Immature natural killer cell (primary cell): Measurements from ENCODE around the gene RAD51B. TPM values are rescaled to one million over a fixed set of nuclear protein-coding genes. Genes with fewer than 3 reads are reported as not detected.

ENCODE experiments used
- DNase-seq, 3 donors: peaks; one replicate each; pipeline ENCODE4 v3.0.0; 2022; ENCODE audit warnings: mixed read lengths in 1 of 3
- H3K27ac Mint-ChIP-seq, 6 donors: one replicate each; pipeline ENCODE4 v1.8.0; 2020; ENCODE audit warnings: mixed read lengths in 6 of 6, mild to moderate bottlenecking in 5 of 6, inconsistent platforms in 4 of 6, moderate library complexity in 3 of 6
- H3K27me3 Mint-ChIP-seq, 3 donors: one replicate each; pipeline ENCODE4 v1.8.0; 2020 to 2021; ENCODE audit warnings: low read depth in 3 of 3, mild to moderate bottlenecking in 3 of 3, mixed read lengths in 3 of 3, moderate library complexity in 3 of 3, inconsistent platforms in 1 of 3
- H3K36me3 Mint-ChIP-seq, 3 donors: one replicate each; pipeline ENCODE4 v1.8.0; 2020; ENCODE audit warnings: mixed read lengths in 3 of 3, inconsistent platforms in 2 of 3, mild to moderate bottlenecking in 2 of 3
- H3K4me1 Mint-ChIP-seq, 2 donors: one replicate each; pipeline ENCODE4 v1.8.0; 2020; ENCODE audit warnings: inconsistent platforms in 2 of 2, mild to moderate bottlenecking in 2 of 2, mixed read lengths in 2 of 2, moderate library complexity in 1 of 2
- H3K4me3 Mint-ChIP-seq, 5 donors: one replicate each; pipeline ENCODE4 v1.8.0; 2020; ENCODE audit warnings: mild to moderate bottlenecking in 5 of 5, mixed read lengths in 5 of 5, inconsistent platforms in 3 of 5, moderate library complexity in 3 of 5
- H3K9me3 Mint-ChIP-seq, 6 donors: one replicate each; pipeline ENCODE4 v1.8.0; 2020; ENCODE audit warnings: mild to moderate bottlenecking in 6 of 6, mixed read lengths in 6 of 6, inconsistent platforms in 4 of 6, moderate library complexity in 3 of 6
- polyA plus RNA-seq, 3 donors: library from polyadenylated mRNA; unstranded; fragments of 300-500 nt; fragmentation: Illumina TruSeq; gene quantifications; one replicate each; pipeline ENCODE4 v1.2.3, GENCODE V29; 2021

RAD51B gene
- polyA plus RNA-seq, 3 donors from 2014 or later: 17.6 to 20.8 (median 17.7) TPM

DNA sequence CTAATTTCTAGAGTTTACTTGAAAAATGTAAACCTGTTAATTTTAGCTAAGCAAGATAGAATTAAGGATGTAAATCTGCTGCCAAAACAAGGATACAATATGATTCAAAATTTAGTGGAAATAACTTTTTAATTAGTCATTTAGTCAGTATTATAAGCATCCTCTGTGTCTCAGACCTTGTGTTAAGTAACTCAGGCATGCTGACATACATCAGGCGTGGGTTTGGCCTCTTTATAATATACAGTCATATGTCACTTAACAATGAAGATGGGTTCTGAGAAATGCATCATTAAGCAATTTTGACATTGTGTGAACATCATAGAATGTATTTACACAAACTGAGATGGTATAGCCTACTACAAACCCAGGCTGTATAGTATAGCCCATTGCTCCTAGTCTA lies 586.4 kb downstream of the RAD51B start:
- H3K4me1 Mint-ChIP-seq: peaks cover 64 to 81% of the 10 kb centered on the region in 2 donors
- H3K4me3 Mint-ChIP-seq: no peak overlapping the region

DNA sequence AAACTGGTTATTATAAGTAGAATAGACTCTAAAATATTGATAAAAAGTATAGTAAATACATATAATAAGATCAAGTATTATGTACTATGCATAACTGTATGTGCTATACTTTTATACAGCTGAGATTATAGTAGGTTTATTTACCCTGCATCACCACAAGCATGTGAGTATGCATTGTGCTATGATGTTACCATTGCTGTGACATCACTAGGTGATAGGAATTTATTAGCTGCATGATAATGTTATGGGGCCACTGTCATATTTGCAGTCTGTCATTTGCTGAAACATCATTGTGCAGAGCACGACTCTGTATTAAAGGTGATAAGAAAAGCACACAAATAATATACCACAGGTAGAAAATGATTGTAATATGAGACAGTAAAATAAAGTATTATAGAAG lies 587.7 kb downstream of the RAD51B start:
- peaks cover 0 to 2% (median 0%) of the 10 kb centered on the region in 3 donors for H3K27me3 Mint-ChIP-seq
- peaks cover 0 to 1% (median 0%) of the 10 kb centered on the region in 6 donors for H3K9me3 Mint-ChIP-seq
- H3K36me3 Mint-ChIP-seq: no peaks in the 10 kb centered on the region
- no peak for DNase-seq
- peak overlapping the region in 4 of 5 donors; percentile 7 to 58 (median 18) for H3K4me3 Mint-ChIP-seq
- peak overlapping the region in 3 of 6 donors; percentile 3 to 70 (median 27) for H3K27ac Mint-ChIP-seq
- peaks cover 50 to 67% of the 10 kb centered on the region in 2 donors for H3K4me1 Mint-ChIP-seq

More for the DNA sequence above, 586.4 kb downstream of the RAD51B start:
- H3K36me3 Mint-ChIP-seq: no peaks in the 10 kb centered on the region
- peaks cover 0 to 2% (median 0%) of the 10 kb centered on the region in 3 donors for H3K27me3 Mint-ChIP-seq
- no peak overlapping the region for H3K27ac Mint-ChIP-seq
- H3K9me3 Mint-ChIP-seq: peaks cover 0 to 1% (median 0%) of the 10 kb centered on the region in 6 donors
- DNase-seq: no peak

DNA sequence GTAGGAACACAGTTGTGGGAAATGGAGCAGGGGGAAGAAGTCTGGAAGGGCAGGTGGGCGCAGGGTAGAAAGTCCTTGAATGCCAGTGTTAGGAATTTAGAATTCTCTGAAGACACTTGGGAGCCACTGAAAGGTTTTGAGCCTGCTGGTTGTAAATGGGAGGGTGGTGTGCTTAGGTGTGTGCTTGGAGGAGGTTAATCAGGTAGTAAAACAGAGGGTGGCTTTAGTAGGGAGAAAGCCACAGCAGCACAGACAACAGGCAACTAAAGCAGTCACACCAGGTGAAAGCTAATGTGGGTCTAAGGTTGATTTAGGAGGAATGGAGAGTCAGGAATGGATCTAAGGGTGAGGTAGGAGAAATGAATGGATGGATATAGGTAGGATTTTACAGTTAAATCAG lies 588.2 kb downstream of the RAD51B start:
- H3K27me3 Mint-ChIP-seq: peaks cover 0 to 2% (median 0%) of the 10 kb centered on the region in 3 donors
- H3K9me3 Mint-ChIP-seq: peaks cover 0 to 1% (median 0%) of the 10 kb centered on the region in 6 donors
- H3K4me3 Mint-ChIP-seq: peak overlapping the region; percentile 5 to 58 (median 53)
- no peak for DNase-seq
- peak overlapping the region; percentile 3 to 70 (median 54) for H3K27ac Mint-ChIP-seq
- H3K4me1 Mint-ChIP-seq: peaks cover 45 to 62% of the 10 kb centered on the region in 2 donors
- H3K36me3 Mint-ChIP-seq: no peaks in the 10 kb centered on the region

DNA sequence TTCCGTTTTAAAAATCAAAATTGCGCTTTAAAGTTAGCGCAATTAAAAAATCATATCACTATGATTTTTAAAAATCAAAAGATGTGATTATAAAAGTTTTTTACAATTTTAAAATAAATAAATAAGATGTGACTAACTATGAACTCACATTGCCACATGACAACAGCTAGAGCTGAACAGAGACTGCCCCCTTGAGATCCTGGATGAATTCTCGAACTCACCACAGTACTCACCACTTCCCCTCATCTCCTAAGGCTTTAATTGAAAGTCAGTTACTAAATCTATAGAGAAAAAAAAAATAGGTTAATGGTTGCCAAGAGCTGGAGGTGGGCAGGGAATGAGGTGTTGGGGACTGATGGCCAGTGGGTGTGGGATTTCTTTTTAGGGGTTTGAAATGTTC lies 589.1 kb downstream of the RAD51B start:
- peak overlapping the region in 5 of 6 donors; percentile 4 to 79 (median 58) for H3K27ac Mint-ChIP-seq
- DNase-seq: peak; percentile 22 to 34 (median 29)
- H3K4me3 Mint-ChIP-seq: peak overlapping the region in 3 of 5 donors; percentile 3 to 53 (median 7)
- no peaks in the 10 kb centered on the region for H3K36me3 Mint-ChIP-seq
- no peaks in the 10 kb centered on the region for H3K9me3 Mint-ChIP-seq
- H3K4me1 Mint-ChIP-seq: peaks cover 38 to 53% of the 10 kb centered on the region in 2 donors
- peaks cover 0 to 2% (median 0%) of the 10 kb centered on the region in 3 donors for H3K27me3 Mint-ChIP-seq

DNA sequence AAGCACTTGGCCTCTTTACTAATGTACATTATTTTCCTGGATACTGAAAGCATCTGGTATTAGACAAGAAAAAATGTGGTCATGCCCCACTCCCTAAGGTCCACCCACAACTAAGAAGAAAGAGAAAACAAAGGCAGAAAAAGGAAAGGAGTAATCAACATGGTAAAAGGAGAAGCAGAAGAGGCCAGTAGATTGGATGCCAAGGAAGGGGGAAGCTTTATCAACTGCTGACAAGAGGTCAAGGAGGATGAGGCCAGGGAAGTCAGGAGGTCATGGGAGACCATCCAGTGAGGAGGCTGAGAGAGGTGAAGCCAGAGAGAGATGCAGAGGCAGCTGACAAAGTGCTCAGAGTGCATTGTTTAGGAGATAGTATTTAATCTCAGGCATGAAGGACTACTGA lies 589.8 kb downstream of the RAD51B start:
- DNase-seq: no peak
- H3K27me3 Mint-ChIP-seq: peaks cover 0 to 2% (median 0%) of the 10 kb centered on the region in 3 donors
- H3K9me3 Mint-ChIP-seq: no peaks in the 10 kb centered on the region
- H3K4me1 Mint-ChIP-seq: peaks cover 31 to 46% of the 10 kb centered on the region in 2 donors
- H3K4me3 Mint-ChIP-seq: no peak overlapping the region
- peak overlapping the region in 3 of 6 donors; percentile 23 to 26 (median 23) for H3K27ac Mint-ChIP-seq
- no peaks in the 10 kb centered on the region for H3K36me3 Mint-ChIP-seq

DNA sequence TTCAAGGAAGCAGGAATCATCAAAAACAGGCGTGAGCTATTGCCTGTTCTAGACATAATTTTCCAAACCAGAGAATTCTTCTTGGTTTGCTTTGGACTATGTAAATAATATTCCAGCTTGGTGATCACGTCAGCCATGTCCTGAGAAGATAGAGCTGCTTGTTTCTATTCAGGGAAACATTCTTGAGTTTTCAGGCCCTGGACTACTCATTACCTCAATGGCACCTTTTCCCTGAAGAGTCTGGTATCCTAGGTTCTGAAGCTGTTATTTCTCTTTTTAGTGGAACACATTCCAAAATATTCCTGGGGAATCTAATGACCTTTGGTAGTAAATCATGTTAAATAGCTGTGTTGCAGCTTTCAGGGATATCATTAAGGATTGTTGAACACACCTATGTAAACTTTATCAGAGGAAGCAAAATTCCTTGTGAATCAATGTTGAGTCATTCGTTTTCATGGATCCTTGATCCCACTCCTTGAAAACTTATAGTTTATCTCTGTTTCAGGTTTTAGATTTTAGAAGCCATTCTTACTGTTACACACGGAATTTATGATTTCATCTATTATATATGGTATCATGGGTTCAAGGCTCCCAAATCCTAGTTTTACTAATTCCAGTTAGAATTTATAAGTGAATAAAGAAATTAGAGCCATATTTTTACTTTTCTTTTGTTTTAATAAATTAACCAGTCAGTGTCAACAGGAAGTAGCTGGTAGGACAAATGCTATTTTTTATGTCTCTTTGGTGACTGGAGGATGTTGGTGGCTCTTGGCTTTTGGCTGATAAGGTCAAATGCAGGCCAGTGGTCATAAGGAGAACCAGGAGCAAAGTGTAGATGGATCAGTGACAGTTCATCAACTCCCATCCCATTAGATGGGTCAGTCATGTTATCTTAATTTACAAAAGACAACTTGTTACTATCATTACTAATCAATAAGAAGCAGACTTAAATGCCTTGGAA lies 593.2 kb downstream of the RAD51B start:
- Mint-ChIP-seq H3K4me3 (no peak overlapping the region), H3K36me3 (peaks cover 0 to 9% (median 0%) of the 10 kb centered on the region in 3 donors), H3K4me1 (peaks cover 15 to 21% of the 10 kb centered on the region in 2 donors), H3K27ac (no peak overlapping the region), H3K27me3 (peaks cover 0 to 2% (median 0%) of the 10 kb centered on the region in 3 donors), H3K9me3 (no peaks in the 10 kb centered on the region)
- no peak for DNase-seq

DNA sequence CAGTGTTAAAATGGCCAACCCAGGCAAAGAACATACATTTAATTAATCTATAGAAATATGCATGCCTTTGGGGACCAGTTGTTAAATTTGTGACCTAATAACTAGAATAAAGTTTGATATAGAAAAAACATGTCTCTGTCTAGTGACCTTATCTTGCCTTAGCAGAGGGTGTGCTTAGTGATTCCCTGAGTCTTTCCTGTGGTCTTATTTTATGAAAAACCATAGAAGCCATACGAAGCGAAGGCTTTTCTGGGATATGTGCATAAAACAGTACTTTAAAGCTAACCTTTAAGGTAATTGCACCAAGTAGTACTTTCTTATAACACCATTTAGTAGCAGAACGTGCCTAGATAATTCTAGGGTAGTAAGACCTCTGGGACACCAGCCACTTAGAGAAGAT lies 593.9 kb downstream of the RAD51B start:
- peaks cover 10 to 14% of the 10 kb centered on the region in 2 donors for H3K4me1 Mint-ChIP-seq
- peaks cover 0 to 2% (median 0%) of the 10 kb centered on the region in 3 donors for H3K27me3 Mint-ChIP-seq

DNA sequence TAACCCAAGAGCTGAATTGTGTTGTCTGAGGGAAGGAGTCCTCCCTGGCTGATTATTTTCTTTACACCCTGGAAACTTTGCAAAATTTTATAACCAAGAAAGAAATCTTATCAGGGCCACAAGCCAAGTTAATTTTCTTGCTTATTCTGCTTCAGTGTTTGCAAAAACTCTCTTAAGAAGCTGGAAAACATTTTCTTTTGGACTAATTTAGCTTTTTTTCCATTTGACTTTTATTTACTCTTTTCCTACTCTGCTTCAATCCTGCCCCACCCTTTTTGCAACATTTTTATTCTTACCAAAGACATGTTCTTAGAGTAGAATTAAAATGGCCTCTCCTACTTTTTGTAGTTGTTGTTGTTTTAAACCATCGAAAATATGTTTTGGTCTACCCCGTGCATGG lies 594.5 kb downstream of the RAD51B start:
- Mint-ChIP-seq H3K4me3 (no peak overlapping the region), H3K36me3 (peaks cover 0 to 9% (median 0%) of the 10 kb centered on the region in 3 donors), H3K4me1 (peaks cover 6 to 8% of the 10 kb centered on the region in 2 donors), H3K27ac (no peak overlapping the region), H3K9me3 (no peaks in the 10 kb centered on the region), H3K27me3 (peaks cover 0 to 2% (median 0%) of the 10 kb centered on the region in 3 donors)
- DNase-seq: no peak

More for the DNA sequence above, 593.9 kb downstream of the RAD51B start:
- Mint-ChIP-seq H3K27ac (no peak overlapping the region), H3K9me3 (no peaks in the 10 kb centered on the region), H3K4me3 (no peak overlapping the region), H3K36me3 (peaks cover 0 to 9% (median 0%) of the 10 kb centered on the region in 3 donors)
- no peak for DNase-seq

DNA sequence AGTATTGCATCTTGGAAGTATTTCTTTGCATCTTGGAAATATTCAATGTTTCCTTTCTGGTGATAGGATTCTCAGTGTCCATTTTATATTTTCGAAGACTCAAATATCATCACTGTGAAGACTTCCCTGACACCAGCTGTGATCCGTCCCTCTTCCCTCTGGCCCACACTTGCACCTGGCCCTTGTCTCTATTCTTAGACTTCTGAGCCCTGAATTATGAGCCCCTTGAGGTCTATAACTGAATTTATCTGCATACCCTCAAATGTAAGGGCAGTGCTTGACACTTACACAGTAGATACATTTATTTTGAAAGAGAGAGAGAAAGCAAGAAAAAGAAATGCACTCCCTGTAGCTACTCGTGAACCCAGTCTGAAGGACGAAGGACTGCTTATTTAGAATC lies 596.6 kb downstream of the RAD51B start:
- no peak overlapping the region for H3K27ac Mint-ChIP-seq
- peaks cover 0 to 3% (median 0%) of the 10 kb centered on the region in 3 donors for H3K27me3 Mint-ChIP-seq
- peaks cover 0 to 9% (median 0%) of the 10 kb centered on the region in 3 donors for H3K36me3 Mint-ChIP-seq
- H3K4me3 Mint-ChIP-seq: no peak overlapping the region
- no peak for DNase-seq
- H3K4me1 Mint-ChIP-seq: peaks cover 1 to 13% of the 10 kb centered on the region in 2 donors
- H3K9me3 Mint-ChIP-seq: no peaks in the 10 kb centered on the region

DNA sequence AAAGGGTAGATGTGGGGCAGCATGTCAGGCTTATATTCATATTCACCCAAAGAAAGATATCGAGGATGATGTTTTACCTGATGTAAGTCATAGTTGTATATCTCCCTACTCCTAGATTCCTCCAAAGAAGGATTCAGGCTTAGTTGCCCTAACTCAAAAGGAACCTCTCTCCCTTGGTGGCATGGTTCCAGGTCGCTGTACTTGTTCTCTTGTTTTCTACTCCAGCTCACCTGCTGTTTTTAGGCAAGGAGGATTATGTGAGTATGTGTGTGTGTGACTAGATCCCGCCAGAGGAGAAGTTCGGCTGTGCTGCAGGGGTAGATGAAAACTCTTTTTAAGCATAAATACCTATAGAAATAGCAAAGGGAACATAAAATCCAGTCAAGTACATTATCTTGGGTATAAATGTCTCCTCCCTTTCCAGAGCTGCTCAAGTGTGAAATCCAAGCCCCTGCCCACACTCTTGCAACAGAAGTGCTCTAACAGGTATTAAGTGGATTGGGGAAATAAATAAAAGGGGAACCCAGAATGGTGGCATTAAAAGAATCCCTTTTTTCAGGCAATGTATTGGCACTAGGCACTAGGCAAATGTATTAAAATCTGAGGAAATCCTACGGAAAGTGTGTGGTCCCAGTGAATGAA lies 597.6 kb downstream of the RAD51B start:
- Mint-ChIP-seq H3K4me3 (no peak overlapping the region), H3K4me1 (peaks cover 1 to 13% of the 10 kb centered on the region in 2 donors), H3K27me3 (peaks cover 0 to 4% (median 0%) of the 10 kb centered on the region in 3 donors)

DNA sequence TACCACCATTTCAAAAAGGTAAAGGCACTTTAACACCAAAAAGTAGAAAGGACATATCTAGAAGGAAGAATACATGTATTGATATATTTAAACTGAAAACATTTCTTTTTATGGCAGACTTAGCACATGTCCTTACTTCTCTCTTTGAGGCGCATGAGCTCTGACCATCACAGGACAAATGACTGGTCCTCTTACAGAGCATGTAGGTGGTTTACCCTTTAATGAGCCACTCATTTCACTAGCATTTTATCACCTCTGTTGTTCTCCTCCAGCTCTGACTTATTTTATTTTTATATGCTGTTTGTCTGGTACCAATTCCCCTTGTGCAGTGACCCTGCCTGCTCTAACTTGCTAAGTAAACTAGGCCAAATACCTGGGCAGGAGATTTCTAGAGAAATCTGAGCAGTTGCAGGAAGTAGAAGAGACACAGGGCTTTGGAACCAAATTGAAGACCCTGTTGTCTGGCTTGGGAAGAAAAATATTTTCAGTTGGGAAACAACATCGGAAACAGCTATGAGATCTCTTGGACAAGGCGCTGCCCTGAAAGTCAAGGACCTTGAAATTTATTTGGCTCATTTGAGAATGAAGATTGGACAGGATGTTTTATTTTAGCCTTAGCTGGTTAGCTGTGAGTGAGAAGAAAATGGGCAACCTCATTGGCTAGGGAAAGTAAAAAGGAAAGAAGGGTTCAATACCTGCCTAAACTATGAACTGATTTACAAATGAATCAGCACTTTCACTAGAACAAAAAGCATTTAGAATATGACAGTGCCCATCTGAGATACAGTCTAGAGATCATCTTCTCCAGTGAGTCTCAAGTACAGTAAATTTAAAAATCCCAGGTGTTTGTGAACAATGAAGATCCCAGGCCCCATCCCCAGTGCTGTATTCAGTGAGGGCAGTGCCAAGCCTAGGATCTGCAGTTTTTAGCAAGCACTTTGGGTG lies 598.9 kb downstream of the RAD51B start:
- Mint-ChIP-seq H3K27me3 (peaks cover 0 to 4% (median 0%) of the 10 kb centered on the region in 3 donors), H3K27ac (no peak overlapping the region), H3K9me3 (no peaks in the 10 kb centered on the region)

More for the DNA sequence above, 597.6 kb downstream of the RAD51B start:
- DNase-seq: no peak
- Mint-ChIP-seq H3K9me3 (no peaks in the 10 kb centered on the region), H3K27ac (no peak overlapping the region), H3K36me3 (peaks cover 0 to 9% (median 0%) of the 10 kb centered on the region in 3 donors)

DNA sequence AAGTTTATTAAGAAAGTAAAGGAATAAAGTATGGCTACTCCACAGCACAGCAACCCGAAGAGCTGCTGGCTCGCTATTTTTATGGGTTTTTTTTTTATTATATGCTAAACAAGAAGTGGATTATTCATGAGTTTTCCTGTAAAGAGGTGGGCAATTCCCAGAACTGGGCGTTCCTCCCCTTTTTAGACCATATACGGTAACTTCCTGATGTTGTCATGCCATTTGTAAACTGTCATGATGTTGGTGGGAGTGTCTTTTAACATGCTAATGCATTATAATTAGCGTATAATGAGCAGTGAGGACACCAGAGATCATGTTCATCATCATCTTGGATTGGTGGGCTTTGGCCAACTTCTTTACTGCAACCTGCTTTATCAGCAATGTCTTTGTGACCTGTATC lies 600.8 kb downstream of the RAD51B start:
- H3K36me3 Mint-ChIP-seq: peaks cover 3 to 6% (median 4%) of the 10 kb centered on the region in 3 donors
- no peaks in the 10 kb centered on the region for H3K9me3 Mint-ChIP-seq
- peaks cover 0 to 4% (median 0%) of the 10 kb centered on the region in 3 donors for H3K27me3 Mint-ChIP-seq
- peaks cover 1 to 13% of the 10 kb centered on the region in 2 donors for H3K4me1 Mint-ChIP-seq
- no peak overlapping the region for H3K27ac Mint-ChIP-seq
- DNase-seq: no peak
- H3K4me3 Mint-ChIP-seq: no peak overlapping the region

More for the DNA sequence above, 598.9 kb downstream of the RAD51B start:
- peaks cover 1 to 13% of the 10 kb centered on the region in 2 donors for H3K4me1 Mint-ChIP-seq
- H3K36me3 Mint-ChIP-seq: peaks cover 0 to 9% (median 4%) of the 10 kb centered on the region in 3 donors
- DNase-seq: no peak
- H3K4me3 Mint-ChIP-seq: no peak overlapping the region

DNA sequence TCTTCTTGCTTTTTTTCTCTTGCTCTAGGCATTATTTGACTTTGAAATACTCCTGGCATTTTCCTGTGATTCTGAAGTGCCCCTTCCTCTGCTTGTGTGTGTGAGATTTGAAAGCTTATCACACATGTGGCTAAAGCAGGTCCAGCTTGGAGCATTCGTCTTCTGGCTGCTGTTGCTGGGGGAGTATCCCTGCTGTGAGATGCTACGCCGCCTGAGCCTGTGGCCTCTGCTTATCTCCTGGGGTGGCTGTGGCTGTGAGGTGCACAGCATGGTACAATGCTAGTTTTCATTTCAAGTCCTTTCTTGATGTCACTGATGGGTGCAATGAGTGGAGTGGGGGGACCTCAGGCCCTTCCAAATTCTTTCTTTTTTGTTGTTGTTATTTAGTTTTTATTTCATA lies 601.5 kb downstream of the RAD51B start:
- H3K27ac Mint-ChIP-seq: no peak overlapping the region

More for the DNA sequence above, 601.5 kb downstream of the RAD51B start:
- DNase-seq: no peak
- Mint-ChIP-seq H3K4me1 (peaks cover 1 to 13% of the 10 kb centered on the region in 2 donors), H3K36me3 (peaks cover 3 to 4% (median 4%) of the 10 kb centered on the region in 3 donors), H3K9me3 (no peaks in the 10 kb centered on the region), H3K4me3 (no peak overlapping the region), H3K27me3 (peaks cover 0 to 4% (median 0%) of the 10 kb centered on the region in 3 donors)
